GM19372 (cell line): Measurements from ENCODE around the gene HIF1AN.
"Not testable (repeated sequence)": the region's sequence is repeated elsewhere in the genome, so short reads cannot be mapped to it uniquely, and the experiment has no call there.

Experiments used
- ATAC-seq: cut with Tn5 transposase; IDR thresholded peaks from one replicate; pipeline ENCODE4 v1.9.1; 2021; ENCODE audit warnings: mild to moderate bottlenecking, low read depth, moderate library complexity; ENCODE audit not compliant: unreplicated experiment

The HIF1AN gene

DNA sequence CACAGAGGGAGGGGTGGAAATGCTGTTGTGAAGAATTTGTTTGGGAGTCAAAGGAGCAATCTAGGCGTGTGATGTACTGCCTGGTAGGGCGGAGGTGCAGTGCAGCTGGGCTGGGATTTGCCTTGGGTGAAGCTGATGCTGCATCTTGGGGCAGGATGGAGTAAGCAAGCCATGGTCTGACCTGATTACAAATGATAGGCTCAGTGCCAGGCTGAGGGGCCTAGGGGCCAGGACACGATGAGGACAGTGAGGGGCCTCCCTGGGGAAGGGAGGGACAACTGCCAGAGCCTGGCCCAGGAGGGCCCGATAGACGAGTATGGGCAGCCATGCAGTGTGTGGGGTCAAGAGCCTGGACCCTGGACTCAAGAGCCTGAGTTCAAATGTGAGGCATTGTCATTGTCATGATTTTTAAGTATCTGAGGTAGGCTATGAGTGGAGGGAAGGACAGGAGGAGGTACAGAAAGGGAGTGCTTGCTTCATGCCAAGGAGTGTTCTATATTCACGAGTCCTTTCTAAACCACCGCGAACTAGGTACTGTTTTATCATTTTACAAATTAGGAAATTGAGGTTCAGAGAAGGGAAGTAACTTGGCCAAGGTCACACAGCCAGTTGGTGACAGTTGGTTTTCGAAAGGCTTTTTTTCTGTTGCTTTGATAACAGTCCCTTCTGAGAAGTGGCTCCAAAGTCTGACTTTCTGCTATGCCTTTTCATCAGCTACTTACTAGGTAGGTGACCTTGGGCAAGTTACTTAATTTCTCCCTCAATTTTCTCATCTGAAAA is 29.7 kb downstream of the HIF1AN start:
- ATAC-seq = no peak

DNA sequence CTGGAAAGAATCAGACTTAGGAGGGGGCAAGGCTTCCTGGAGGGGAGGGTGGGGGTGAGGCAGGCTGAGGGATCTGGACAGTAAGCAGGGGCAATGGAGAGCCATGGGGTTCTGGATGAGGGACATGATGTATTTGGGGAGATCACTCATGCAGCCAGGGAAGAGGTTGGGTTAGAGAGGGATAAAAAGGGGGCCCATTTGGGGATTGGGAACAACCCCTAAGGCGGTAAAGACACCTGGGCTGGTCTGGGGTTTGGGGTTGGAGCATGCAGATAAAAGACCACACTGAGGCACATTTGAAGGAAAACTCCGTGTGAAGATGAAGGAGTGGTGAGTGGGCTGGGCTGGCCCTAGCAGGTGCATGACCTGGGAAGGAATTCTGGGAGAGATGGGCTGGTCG is 30.8 kb downstream of the HIF1AN start:
- ATAC-seq = no peak

DNA sequence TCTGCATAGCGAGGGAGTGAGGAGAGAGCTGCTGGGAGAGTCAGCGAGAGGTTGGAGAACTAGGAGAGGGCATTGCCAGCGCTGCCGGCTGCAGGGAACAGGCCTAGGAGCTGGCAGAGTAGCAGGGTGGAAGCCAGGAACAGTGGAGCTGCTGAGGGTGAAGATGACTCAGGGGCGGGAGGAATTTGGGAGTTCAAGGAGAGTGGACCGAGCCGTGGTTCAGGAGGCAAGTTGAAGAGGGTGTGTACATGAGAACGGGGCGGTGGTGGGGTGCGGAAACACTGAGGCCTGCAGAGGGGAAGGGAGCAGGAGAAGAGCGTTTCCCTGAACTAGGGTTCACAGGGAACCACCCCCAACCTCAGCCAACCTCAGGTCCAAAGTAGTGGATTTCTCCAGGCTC is 31.5 kb downstream of the HIF1AN start:
- no peak for ATAC-seq

DNA sequence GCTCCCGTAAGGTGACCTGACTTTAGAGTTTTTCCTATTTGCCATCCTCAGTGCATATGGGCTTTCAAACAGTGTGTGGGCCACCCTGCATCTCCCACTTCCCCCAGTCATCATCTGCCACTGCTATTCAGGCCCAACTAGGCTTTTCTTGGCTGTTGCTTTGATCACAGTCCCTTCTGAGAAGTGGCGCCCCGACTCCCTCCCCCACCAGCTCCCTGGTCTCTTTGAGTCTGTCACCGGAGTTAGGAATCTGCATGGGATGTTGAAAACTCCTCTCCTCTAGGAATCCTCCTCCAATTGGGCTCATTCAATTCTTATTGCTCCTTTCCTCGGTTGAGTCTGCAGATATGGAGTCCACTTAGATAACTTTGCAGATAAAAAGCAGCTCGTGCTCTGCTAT is 32.1 kb downstream of the HIF1AN start:
- no peak for ATAC-seq

DNA sequence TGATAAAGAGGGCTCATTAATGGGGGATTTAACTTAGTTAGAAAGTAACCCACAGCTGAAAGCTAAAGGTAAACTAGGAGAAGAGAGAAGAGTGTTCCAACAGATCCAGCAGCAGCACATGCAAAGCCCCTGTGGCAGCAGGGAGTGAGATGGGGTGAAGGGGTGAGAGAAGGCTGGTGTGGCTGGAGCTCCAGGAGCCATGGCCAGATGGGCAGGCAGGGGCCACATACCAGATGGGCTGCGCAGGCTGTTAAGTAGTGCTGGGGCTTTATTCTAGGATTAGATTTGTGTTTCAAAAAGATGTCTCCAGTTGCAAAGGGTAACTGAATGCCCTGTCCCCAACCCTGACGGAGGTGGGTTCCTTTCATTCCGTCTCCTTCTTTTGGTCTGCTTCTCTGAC is 33.2 kb downstream of the HIF1AN start:
- no peak for ATAC-seq

DNA sequence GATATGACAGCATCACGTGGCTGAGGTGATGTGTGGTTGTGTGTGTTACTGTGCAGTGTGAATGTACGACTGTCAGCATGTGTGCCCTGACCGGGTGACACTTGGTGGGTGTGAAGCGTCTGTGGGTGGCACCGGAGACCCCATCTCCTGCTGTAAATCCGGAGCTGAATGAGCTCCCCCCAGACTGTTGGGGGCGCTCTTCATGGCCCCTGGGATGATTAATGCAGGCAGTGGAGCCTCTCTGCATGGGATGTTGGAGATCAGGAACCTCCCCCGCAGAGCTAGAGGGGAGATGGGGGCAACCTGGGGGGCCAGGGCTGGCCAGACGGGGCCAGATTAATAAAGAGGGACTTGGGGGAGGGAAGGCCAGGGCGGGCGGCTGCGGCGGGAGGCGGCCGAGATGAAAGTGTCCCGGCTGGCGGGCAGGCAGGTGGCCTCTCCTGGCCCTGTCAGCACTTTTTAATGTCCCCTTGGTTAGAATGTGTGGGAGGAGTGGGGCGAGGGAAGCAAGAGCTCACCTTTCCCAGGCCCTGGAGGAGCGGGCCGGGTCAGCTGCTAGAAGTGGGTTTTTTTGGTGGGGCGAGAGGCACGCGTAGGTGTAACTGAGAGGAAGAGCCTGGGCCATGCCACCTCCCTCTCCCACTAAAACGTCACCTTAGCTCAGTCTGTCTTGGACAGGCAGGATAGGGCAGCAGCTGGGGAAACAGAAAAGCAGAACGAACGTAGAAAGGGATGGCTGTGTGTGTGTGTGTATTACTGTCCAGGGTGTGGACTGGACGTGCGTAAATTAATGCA is 34.1 kb downstream of the HIF1AN start:
- no peak for ATAC-seq

DNA sequence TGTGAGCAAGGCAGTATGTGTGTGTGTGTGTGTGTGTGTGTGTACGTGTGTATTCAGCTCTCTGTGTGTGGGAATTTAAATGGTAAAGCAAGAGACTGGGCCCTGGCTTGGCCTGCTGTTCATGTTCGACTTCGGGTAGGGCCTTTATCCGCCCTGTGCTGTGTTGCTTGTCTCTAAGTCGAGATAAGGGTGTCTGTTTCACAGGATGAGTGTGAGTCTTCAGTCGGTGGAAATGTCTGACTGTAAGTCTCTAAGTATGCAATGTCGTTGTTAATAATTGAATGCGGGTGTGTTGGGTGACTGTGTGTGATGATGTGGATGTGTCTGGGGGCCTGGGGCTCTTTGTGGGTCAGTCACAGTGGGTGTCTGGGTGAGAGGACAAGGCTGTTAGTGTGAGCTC is 34.8 kb downstream of the HIF1AN start:
- no peak for ATAC-seq

DNA sequence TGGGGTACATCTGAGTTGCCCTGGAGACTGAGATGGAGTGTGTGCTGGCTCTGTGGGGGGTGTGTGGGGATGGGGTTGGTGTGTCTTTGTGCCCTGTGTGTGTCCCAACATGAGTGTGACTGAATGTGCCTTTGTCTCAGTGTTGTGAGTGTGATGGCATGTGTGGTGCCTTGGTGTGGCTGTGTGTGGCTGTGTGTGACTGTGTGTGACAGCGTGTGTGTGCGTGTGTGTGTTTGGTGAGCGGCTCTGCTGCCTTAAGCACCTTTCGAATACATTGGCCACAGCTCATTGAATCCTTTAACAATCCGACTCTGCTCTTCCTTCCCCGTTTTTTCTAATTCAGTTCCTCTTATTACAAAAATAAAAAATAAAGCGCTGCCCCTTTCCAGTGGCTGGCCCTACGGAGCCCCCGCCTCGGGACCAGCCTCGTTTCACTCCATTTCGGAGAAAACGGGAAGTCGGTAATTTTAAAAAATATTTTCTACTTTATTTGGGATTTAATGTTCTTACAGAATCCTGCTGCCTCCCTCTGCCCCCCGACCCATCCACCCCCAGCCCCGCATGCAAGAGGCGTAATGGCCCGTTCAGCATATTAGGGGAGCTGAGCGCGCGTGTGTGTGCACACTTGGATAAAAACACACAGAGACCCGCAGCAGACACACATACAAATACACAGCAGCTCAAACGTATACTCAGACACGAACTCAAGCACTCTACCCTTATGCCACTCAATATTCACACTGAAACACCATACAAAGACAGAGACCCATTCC is 35.5 kb downstream of the HIF1AN start:
- no peak for ATAC-seq

DNA sequence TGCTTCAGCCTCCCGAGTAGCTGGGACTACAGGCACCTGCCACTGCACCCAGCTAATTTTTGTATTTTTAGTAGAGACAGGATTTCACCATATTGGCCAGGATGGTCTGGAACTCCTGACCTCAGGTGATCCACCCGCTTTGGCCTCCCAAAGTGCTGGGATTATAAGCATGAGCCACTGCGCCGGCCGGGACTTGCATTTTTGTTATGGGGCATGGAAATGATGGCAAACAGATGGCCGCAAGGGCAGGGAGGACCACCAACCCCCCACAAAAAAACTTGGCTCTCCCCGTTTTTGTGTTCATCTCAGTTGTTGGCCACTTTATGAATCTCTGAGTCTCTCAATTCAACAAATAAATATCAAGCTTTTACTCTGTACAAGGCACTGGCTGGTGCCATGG is 39.4 kb downstream of the HIF1AN start:
- ATAC-seq = not testable (repeated sequence)

DNA sequence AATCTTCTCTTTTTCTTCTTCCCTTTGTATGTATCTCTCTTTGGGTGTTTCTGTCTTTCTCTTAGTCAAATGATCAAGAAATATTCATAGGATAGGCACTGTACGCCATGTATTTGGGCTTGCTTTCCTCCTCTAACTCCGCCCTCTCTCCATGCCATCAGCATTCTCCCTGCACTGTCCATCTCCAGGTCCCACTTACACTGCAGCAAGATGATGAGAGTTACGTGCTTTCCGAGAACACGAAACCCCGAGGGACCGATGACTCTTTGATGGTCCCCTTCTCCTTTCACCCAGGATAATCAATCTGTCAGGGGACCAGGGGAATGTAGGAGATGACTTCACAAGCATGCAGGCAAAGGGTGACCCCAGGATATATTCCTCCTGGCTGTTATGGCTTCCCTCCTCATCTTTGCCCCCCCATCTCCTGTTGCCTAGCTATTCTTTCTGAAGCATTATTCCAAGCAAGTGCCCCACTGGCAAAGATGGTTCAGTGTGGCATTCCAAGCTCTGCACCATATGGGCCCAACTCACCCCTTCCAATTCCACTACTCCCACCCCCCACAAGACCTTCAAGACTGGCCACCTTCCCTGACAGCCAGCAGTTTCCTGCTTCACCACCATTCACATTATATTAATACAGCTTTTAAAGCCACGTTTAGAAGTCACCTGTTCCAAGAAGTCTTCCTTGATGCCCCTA is 40.0 kb downstream of the HIF1AN start:
- no peak for ATAC-seq

DNA sequence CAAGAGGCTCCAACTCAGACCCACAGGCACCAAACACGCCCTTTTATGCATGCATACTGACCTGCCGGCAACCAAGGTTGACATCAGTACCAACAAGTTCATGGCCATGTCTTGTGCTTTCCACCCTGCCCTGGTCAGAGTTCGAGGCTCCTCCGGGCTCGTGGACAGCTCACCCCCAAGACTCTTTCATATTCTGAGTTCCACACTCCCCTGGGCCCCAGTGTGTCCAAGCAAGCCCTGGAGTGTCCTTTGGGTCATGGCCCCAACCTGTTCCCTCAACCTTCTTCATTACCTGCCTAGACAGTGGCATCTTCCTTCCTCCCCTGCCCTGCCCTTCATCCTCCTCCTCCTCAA is 40.5 kb downstream of the HIF1AN start:
- no peak for ATAC-seq

DNA sequence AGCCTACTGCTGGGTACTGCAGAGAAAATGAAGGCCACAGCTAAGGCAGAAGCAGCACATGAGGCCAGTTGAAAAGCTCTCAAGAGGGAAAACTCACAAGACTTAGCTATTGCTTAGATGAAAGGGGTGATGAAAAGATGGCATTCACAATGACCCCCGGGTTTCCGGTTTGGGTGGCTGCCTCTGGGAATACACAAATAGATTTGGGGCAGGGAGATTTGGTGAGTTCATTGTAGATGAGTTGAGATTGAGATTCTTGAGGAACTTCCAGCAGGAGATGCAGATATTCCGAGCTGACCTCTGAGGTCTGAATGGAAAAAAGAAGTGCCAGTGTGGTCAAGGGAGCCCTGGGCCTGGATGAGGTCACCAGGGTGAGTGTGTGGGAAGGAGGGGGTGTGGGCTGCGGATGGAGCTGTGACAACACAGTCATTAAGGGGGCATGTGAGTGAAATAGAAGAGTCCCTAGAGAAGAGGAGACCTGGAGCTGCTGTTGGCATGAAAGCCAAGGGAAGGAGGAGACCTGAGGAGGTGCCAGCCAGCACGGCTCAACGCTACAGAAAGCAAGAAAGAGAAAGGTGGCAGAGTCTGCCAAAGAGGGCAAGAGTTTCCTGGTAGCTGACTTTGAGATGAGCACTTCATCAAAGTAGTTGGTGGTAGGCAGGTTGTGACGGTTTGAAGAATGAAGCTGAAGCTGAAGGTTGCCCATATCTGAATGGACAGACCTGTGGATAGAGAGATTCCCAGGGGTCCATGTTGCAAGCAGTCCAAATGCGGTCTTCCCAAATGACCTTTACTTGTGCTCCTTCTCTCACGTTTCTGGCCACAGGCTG is 43.7 kb downstream of the HIF1AN start:
- no peak for ATAC-seq

DNA sequence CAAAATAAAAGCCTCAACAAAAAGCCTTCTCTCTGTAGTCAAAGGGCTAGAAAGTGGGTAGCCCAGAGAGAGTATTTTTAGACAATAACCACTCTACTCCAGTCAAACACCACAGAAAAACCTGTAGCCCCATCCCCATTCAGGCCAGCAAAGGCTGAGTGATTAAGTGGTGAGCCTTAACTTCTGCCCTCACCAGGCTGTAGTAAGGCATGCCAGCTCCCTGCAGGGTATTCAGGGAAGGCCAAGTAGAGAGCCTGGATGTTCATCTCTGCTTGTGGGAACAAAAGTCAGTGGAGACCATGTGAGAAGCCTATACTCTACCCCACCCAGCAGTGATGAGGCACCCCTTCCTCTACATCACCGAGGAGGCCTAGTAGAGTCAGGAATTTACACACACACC is 51.2 kb downstream of the HIF1AN start:
- ATAC-seq = no peak

DNA sequence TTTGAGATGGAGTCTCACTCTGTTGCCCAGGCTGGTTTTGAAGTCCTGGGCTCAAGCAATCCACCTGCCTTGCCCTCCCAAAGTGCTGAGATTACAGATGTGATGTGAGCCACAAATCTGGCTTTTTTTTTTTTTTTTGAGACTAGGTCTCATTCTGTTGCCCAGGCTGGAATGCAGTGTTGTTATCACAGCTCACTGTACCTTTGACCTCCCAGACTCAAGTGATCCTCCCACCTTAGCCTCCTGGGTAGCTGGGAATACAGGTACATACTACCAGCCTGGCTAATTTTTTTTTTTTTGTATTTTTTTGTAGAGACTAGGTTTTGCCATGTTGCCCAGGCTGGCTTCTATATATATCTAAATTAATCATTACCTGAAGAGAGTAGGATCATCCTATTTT is 62.4 kb downstream of the HIF1AN start:
- no peak for ATAC-seq

DNA sequence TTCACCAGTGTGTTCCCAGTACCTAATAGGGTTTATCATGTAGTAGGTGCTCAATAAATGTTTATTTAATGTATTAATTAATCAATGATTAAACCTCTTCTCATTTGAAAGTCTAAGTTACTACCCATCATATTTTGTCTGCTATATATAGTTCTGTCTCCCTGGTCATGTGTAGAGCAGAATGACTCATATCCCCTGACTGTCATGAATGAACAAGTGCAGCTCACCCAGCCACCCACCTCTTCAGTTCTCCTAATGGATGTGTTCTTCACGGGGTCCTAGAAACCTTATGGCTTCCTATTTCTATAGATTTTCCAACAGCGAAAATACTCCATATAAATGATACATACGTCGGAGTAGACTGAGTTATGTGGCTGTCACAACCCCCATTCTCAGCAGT is 64.5 kb downstream of the HIF1AN start:
- no peak for ATAC-seq

DNA sequence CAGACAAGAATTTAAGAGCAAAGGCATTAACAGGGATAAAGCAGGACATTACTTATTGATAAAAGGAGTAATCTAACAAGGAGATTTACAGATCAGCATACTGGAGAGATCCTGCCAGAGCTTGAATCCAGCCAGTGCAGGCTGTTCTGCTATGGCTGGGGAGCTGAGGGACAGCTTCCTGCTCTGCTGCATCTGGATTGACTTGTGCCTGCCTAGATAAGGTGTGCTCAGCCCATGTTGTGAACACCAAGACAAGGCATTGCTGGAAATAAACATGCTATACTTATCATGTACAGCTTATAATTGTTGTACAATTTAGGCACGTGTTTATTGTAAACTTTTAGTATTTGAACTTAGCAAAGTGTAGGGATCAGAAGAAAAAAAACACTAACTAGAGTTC is 71.7 kb downstream of the HIF1AN start:
- ATAC-seq = no peak
